LNCAP (cell line): Measurements from ENCODE around the gene RABGAP1.

Experiments used
- CTCF ChIP-seq: fragments of 450-650 bp; IDR thresholded peaks from 2 replicates; pipeline ENCODE4 v1.5.1; 2017; ENCODE audit warnings: mild to moderate bottlenecking

Gene RABGAP1

GRCh38 chr9:122940749-122941581 lies at the start of gene RABGAP1:
Gene RABGAP1, plus strand, starts transcription at chr9:122941020. Its CDS starts 16,040 bp downstream, at chr9:122957060.
- no peak for TF ChIP-seq CTCF

- TF ChIP-seq CTCF: no peak
These were observed 42.9 kb upstream of the RABGAP1 start for GRCh38 chr9:122897969-122898368.

- TF ChIP-seq CTCF: no peak
These were observed 40.0 kb upstream of the RABGAP1 start for GRCh38 chr9:122900791-122901190.

- TF ChIP-seq CTCF: no peak
These were observed 36.4 kb upstream of the RABGAP1 start for GRCh38 chr9:122904466-122904822.

GRCh38 chr9:122904823-122905710 lies 35.8 kb upstream of the RABGAP1 start, which contains the start of gene RC3H2:
Gene RC3H2, minus strand, starts transcription at chr9:122905359. Its CDS starts 7,850 bp downstream, at chr9:122897509.
- TF ChIP-seq CTCF: no peak

- no peak for TF ChIP-seq CTCF
These were observed 28.2 kb upstream of the RABGAP1 start for GRCh38 chr9:122912671-122912963.

- TF ChIP-seq CTCF: no peak
These were observed 27.7 kb upstream of the RABGAP1 start, which contains the start of gene ZBTB6 for GRCh38 chr9:122912964-122913673. Gene ZBTB6, minus strand, starts transcription at chr9:122913323. Its CDS starts 1,251 bp downstream, at chr9:122912072.
